Suprapubic skin (tissue), 4 donors: ENCODE data around the gene LPAR1.

ENCODE experiments used
- CTCF ChIP-seq, 2 donors: fragments of 200-600 bp in 1 of 2; fragments of 450-650 bp in 1 of 2; sonication (generic) in 1 of 2; IDR thresholded peaks; one replicate each; pipeline ENCODE4 v1.5.1; 2016 to 2019; ENCODE audit warnings: antibody characterized with exemption in 2 of 2, mild to moderate bottlenecking in 1 of 2, moderate library complexity in 1 of 2
- EP300 ChIP-seq: sonication (generic); formaldehyde crosslinking; IDR thresholded peaks from one replicate; pipeline ENCODE4 v1.6.1; 2017; ENCODE audit warnings: antibody characterized with exemption
- POLR2A ChIP-seq, 2 donors: fragments of 450-650 bp; IDR thresholded peaks; one replicate each; pipeline ENCODE4 v1.6.1; 2017; ENCODE audit warnings: antibody characterized with exemption in 2 of 2, mild to moderate bottlenecking in 2 of 2, moderate library complexity in 2 of 2
- POLR2AphosphoS5 ChIP-seq, 3 donors: sonication (generic); formaldehyde crosslinking; IDR thresholded peaks; one replicate each; pipeline ENCODE4 v1.6.1; 2017; ENCODE audit warnings: antibody characterized with exemption in 3 of 3

- no peak for TF ChIP-seq CTCF (IDR thresholded peaks at IDR 0.05)
- TF ChIP-seq EP300, result no peak
- TF ChIP-seq POLR2A (IDR thresholded peaks at IDR 0.05), result no peak
- no peak for TF ChIP-seq POLR2AphosphoS5 (IDR thresholded peaks at IDR 0.05)
Measured at GRCh38 chr9:111016016-111016415, 22.3 kb downstream of the LPAR1 start.
